HUES64 (cell line): ENCODE results near the gene METTL3.

ENCODE experiments used
- H3K27ac ChIP-seq: 2 replicates; pipeline ENCODE4 v1.7.0; 2013; ENCODE audit warnings: low read depth, low read length, inconsistent platforms
- H3K27me3 ChIP-seq: 2 replicates; pipeline ENCODE4 v1.6.1; 2013; ENCODE audit warnings: mild to moderate bottlenecking, low read length; ENCODE audit not compliant: insufficient read depth
- H3K36me3 ChIP-seq: 2 replicates; pipeline ENCODE4 v1.6.1; 2013; ENCODE audit warnings: mild to moderate bottlenecking, low read length; ENCODE audit not compliant: insufficient read depth
- H3K4me1 ChIP-seq: 2 replicates; pipeline ENCODE4 v1.6.1; 2013; ENCODE audit warnings: mild to moderate bottlenecking, low read length, moderate library complexity; ENCODE audit not compliant: insufficient read depth
- H3K4me3 ChIP-seq: 2 replicates; pipeline ENCODE4 v1.5.1; 2013; ENCODE audit warnings: mild to moderate bottlenecking, low read length, moderate library complexity
- H3K9ac ChIP-seq: 2 replicates; pipeline ENCODE4 v1.6.1; 2013; ENCODE audit warnings: mild to moderate bottlenecking, low read depth, low read length
- H3K9me3 ChIP-seq: 2 replicates; pipeline ENCODE4 v1.6.1; 2013; ENCODE audit warnings: low read depth, low read length; ENCODE audit not compliant: insufficient read depth
- WGBS: fragments of 150-250, 120-280 bp; methylation state at CpG from one replicate; pipeline ENCODE4 v1.1.7; 2013; ENCODE audit warnings: missing lambda C conversion rate; 5-methylcytosine and 5-hydroxymethylcytosine counted together

Gene METTL3

DNA sequence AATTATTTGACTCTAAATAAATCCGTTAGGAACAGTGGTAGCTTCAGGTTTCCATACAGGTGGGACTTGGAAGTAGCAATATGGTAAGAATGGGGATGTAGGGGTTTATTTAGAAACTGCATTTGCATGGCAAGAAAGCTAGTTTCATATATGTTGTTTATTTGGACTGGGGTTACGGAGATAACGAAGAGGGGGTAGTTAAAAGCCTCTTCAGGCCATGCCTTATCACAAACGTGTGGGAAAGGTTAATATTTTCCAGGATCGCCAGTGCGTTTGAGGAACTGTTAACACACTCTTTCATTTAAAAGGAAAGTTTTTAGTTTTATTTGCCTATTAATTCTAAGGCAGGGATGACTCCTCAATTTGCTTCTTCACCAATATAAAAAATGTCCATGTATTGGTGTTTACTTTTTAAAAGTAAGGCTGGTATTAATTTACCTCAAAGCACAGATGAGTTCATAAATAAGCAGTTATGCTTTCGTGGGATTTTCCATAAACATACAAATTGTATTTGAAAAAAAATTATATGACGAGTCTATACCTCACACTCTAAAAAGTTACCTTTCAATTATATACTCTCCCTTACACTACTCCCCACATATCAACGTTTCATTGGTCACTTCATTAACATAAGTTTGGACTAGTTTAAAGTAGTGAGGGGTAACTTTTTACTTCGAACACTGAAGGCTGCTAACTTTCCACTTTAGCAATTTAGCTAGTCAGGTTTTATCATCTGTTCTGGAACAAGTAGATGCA lies 35.2 kb downstream of the METTL3 start:
- WGBS: 78% methylated on average over 7 of the region's 10 CpGs
- H3K4me3 ChIP-seq: peak overlapping the region; percentile 75
- no peaks in the 10 kb centered on the region for H3K27me3 ChIP-seq
- H3K36me3 ChIP-seq: peaks cover 37% of the 10 kb centered on the region
- peaks cover 3% of the 10 kb centered on the region; the same call in 1 of the 2 replicates for H3K4me1 ChIP-seq
- H3K9ac ChIP-seq: peak overlapping the region; percentile 67
- no peaks in the 10 kb centered on the region for H3K9me3 ChIP-seq
- peak overlapping the region; percentile 73; the same call in 1 of the 2 replicates for H3K27ac ChIP-seq

DNA sequence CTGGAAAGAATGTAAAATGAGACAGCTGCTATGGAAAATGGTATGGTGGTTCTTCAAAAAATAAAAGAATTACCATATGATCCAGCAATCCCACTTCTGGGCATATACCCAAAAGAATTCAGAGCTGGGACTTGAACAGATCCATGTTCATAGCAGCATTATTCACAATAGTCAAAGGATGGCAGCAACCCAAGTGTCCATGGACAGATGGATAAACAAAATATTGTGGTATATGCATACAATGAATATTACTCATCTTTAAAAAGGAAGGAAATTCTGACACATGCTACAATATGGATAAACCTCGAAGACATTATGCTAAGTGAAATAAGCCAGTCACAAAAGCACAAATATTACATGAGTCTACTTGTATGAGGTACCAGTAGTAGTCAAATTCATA lies 43.5 kb downstream of the METTL3 start:
- H3K27me3 ChIP-seq: no peaks in the 10 kb centered on the region
- H3K36me3 ChIP-seq: peaks cover 80% of the 10 kb centered on the region
- H3K4me1 ChIP-seq: no peaks in the 10 kb centered on the region
- no peaks in the 10 kb centered on the region for H3K9me3 ChIP-seq
- H3K9ac ChIP-seq: no peak overlapping the region
- 67% methylated on average over 1 of the region's 1 CpG for WGBS
- H3K4me3 ChIP-seq: no peak overlapping the region
- H3K27ac ChIP-seq: no peak overlapping the region

DNA sequence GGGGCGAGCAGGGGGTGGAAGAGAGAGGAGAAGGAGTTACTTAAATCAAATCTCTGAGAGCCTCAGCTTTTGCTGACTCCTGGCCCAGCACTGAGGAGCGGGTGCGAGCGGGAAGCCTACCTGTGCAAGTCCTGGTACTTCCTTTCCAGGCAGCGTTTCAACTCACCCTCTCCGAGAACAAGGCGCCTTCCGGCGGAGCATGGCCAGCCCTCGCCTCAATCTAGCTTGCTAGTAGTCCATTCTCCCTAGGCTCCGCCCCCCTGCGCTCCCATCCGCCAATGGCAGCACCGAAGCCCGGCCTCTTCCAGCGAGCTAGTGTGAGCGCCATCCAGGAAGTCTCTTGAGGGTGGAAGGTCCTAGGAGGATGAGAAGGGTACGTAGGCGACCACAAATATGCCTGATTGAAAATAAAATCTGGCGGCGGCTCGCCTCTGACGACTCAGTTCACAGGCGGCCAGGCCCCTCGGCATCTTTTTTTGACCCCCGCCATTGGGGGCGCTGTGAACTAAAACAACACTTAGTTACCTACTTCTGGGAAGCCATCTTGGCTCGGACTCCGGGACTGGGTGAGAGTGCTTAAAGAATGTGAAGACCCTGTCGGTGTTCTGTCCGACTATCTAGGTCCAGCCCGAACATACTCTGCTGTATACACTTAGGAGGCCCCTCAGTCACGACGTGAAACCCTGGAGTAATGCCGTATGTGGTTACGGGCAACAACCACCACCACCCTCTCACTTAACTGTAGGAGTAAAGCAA lies 55.0 kb downstream of the METTL3 start, which contains the start of gene CHD8:
Gene CHD8, minus strand, starts transcription at position 212 of the 756 bp plus-strand sequence. CDS start 24,480 bp downstream, outside the sequence.
- 4% methylated on average over 35 of the region's 36 CpGs for WGBS
- H3K9me3 ChIP-seq: no peaks in the 10 kb centered on the region
- H3K36me3 ChIP-seq: peaks cover 43% of the 10 kb centered on the region
- H3K27me3 ChIP-seq: no peaks in the 10 kb centered on the region
- H3K4me1 ChIP-seq: 0 out of 2 replicates have a peak, but pooled peaks cover 6% of the 10 kb centered on the region
- H3K9ac ChIP-seq: peak within 1 kb of the TSS; percentile 91
- peak within 1 kb of the TSS; percentile 78 for H3K4me3 ChIP-seq
- peak within 1 kb of the TSS; percentile 93 for H3K27ac ChIP-seq

DNA sequence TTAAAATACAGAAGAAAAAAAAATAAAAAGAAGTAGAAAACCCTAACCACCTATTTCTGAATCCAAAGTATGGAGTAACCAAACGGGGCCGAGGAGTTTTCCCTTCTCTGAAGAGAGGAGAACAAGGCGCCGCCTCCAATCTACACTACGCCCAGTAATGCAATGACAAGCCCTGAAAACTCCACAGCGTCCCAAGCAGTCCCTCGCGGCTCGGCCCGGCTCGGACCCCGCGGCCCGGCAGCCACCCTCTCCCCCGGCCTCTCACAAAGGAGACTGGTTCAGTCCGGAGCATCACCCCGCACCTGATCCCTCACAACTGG lies 55.6 kb downstream of the METTL3 start:
- WGBS: 0% methylated on average over 15 of the region's 17 CpGs
- Histone ChIP-seq H3K36me3 (peaks cover 40% of the 10 kb centered on the region), H3K27ac (peak overlapping the region; percentile 86), H3K4me1 (0 out of 2 replicates have a peak, but pooled peaks cover 6% of the 10 kb centered on the region), H3K4me3 (peak overlapping the region; percentile 78), H3K27me3 (no peaks in the 10 kb centered on the region), H3K9me3 (no peaks in the 10 kb centered on the region), H3K9ac (peak overlapping the region; percentile 91)

DNA sequence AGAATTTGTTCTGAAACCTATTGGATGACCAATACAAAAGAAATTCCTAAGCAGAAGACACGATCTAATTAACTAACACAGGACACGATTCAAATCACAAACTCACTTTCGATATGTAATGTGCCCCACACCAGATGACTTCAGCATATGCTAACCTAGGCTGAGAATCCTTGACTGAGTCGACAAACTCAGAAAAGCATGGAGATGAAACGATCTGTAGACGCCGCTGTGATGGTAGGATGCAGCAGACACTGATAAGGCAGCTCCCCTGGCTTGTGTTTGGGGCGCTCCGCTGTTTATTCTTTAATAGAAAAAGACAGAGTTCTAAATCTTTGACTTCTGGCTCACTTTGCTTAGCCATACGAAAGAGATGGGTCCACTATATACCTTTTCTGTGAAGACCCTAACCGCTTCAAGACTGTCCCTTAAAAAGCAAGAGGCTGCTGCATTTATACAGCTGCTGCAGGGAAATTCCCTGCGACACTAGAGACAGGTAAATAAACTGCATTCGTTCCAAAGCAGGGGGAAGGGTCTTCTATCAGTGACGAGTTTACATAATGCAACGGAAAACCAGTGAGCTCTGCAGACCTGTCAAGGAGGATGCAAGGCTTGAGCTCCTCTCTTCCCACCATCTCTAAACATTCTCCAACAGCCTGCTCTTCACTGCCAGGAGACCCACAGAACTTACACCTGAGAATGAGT lies 56.1 kb downstream of the METTL3 start:
- Histone ChIP-seq H3K4me3 (peak overlapping the region; percentile 78), H3K9me3 (no peaks in the 10 kb centered on the region), H3K36me3 (peaks cover 41% of the 10 kb centered on the region), H3K27ac (no peak overlapping the region), H3K9ac (peak overlapping the region; percentile 91), H3K27me3 (no peaks in the 10 kb centered on the region), H3K4me1 (0 out of 2 replicates have a peak, but pooled peaks cover 6% of the 10 kb centered on the region)
- 41% methylated on average over 15 of the region's 15 CpGs for WGBS

DNA sequence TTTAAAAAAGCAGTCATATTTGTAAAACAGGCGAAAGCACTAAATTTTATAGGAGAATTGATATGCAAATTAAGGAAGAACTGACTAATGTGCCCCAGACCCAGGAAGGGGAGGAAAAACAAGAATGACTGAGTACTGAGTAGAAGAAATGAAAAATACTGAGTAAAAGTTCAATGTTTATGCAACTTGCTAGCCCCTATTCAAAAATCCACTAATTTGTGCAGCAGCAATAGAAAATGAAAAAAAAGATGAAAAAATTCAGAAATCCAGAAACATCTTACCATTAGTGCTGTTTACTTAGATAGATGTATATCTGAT lies 61.3 kb downstream of the METTL3 start:
- Histone ChIP-seq H3K9me3 (no peaks in the 10 kb centered on the region), H3K4me3 (no peak overlapping the region), H3K36me3 (peaks cover 43% of the 10 kb centered on the region), H3K9ac (no peak overlapping the region), H3K27ac (no peak overlapping the region), H3K4me1 (0 out of 2 replicates have a peak, but pooled peaks cover 6% of the 10 kb centered on the region), H3K27me3 (no peaks in the 10 kb centered on the region)
- WGBS: 91% methylated on average over 1 of the region's 1 CpG
